Measurements from ENCODE around the gene NEUROG1.

The NEUROG1 gene

GRCh38 chr5:135543485-135544304 is 7.9 kb upstream of the NEUROG1 start:
- Histone ChIP-seq H3K9me3 (ENCODE audit: control insufficient read depth, low read depth, low read length) (no peaks in the 10 kb centered on the region), H3K4me1 (ENCODE audit: control insufficient read depth, low read depth, low read length) (peaks cover 17% of the 10 kb centered on the region), H3K4me3 (ENCODE audit: low read length) (peak overlapping the region; percentile 35), H3K27ac (ENCODE audit: low read length) (no peak overlapping the region), H3K9ac (ENCODE audit: low read length) (no peak overlapping the region), H3K36me3 (ENCODE audit: control insufficient read depth, low read depth, low read length) (no peaks in the 10 kb centered on the region), H3K27me3 (ENCODE audit: control insufficient read depth, insufficient read depth, low read length) (peaks cover 100% of the 10 kb centered on the region)

DNA sequence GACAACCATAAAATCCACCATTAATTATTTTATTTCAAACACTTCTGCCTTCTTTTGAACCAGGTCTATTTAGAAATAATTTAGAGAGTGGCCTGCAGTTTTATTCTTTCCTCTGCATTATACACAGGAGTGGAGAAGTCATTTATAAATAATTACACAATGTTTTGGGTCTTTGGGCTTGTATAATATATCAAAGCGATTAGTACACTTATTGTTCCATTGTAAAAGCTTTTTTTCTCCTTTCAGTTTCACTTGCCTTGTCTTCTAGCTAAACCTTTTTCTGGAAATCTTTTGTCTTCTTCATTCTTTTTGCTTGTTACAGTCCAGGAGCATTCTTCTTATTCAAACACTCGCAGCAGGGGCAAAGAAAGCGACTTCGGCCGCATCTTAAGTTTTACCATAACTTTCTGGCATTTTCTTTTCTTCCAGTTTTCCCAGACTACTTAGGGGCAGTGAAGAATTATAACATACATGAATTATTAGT is 7.3 kb upstream of the NEUROG1 start:
- H3K4me3 ChIP-seq (ENCODE audit: low read length): peak overlapping the region; percentile 35
- peaks cover 17% of the 10 kb centered on the region for H3K4me1 ChIP-seq (ENCODE audit: control insufficient read depth, low read depth, low read length)
- no peaks in the 10 kb centered on the region for H3K36me3 ChIP-seq (ENCODE audit: control insufficient read depth, low read depth, low read length)
- no peaks in the 10 kb centered on the region for H3K9me3 ChIP-seq (ENCODE audit: control insufficient read depth, low read depth, low read length)
- H3K27me3 ChIP-seq (ENCODE audit: control insufficient read depth, insufficient read depth, low read length): peaks cover 100% of the 10 kb centered on the region
- no peak overlapping the region for H3K27ac ChIP-seq (ENCODE audit: low read length)
- no peak overlapping the region for H3K9ac ChIP-seq (ENCODE audit: low read length)

DNA sequence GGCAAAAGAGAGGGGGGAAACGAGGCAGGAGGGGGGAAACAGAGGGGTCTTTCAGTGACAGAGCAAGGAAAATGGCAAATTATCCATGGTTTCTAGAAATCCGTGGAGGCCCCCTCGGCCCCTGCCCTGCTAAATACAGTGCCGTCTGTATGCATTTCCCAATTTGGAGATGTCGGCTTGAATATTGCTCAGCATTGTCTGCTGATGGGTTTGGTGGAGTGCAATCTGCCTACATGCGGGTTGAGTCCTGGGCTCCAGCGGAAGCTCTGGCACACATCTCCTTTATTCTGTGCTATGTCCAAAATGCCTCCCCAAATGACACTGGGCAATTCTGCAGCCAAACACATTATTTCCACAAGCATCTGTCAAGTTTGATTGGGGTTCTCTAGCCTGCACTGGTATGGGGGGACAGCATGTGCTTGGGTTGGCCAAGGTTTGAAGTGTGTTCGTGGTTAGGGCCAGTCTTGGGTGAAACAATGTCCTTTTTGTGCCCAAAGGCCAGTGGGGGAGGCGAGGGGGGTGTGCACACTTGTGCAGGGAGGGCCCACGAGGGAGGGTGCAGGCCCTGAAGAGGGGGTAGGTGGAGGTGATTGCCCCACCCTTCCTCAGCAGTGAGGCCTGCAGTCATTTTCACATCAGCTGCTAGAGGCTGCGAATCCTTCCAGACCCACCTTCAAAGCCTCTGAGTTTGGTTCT is 6.2 kb upstream of the NEUROG1 start:
- no peak overlapping the region for H3K27ac ChIP-seq (ENCODE audit: low read length)
- no peaks in the 10 kb centered on the region for H3K36me3 ChIP-seq (ENCODE audit: control insufficient read depth, low read depth, low read length)
- H3K4me1 ChIP-seq (ENCODE audit: control insufficient read depth, low read depth, low read length): peaks cover 17% of the 10 kb centered on the region
- H3K9me3 ChIP-seq (ENCODE audit: control insufficient read depth, low read depth, low read length): no peaks in the 10 kb centered on the region
- H3K4me3 ChIP-seq (ENCODE audit: low read length): no peak overlapping the region
- H3K9ac ChIP-seq (ENCODE audit: low read length): no peak overlapping the region
- peaks cover 100% of the 10 kb centered on the region for H3K27me3 ChIP-seq (ENCODE audit: control insufficient read depth, insufficient read depth, low read length)

DNA sequence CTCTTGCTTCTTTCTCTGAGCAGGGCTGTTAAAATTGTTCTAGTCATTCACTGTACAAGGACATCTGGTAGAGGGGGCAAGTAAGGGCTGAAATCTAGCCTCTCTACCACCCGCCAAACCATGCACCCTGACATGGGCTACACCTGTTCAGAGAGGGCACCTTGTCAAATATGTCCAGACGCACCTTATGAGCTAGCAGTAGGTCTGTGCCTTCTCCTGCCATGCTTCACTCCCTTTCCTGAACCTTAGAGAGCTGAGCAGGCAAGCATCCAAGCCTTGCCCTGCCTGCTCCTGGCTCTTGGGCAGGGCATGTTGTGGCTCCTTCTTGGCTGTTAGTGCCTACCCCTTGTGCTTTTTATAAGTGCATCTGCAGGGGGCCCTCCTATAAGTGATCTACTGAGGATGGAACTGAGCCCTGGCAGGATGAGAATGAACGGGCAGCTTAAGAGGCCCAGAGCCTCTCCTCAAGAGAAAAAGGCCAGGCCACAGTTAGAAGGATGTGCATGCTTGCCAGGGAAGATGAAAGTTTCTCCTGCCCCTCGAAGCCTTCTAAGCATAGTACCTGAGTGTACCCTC is 3.8 kb upstream of the NEUROG1 start:
- no peak overlapping the region for H3K27ac ChIP-seq (ENCODE audit: low read length)
- no peaks in the 10 kb centered on the region for H3K36me3 ChIP-seq (ENCODE audit: control insufficient read depth, low read depth, low read length)
- no peak overlapping the region for H3K4me3 ChIP-seq (ENCODE audit: low read length)
- H3K27me3 ChIP-seq (ENCODE audit: control insufficient read depth, insufficient read depth, low read length): peaks cover 100% of the 10 kb centered on the region
- peaks cover 9% of the 10 kb centered on the region for H3K4me1 ChIP-seq (ENCODE audit: control insufficient read depth, low read depth, low read length)
- no peak overlapping the region for H3K9ac ChIP-seq (ENCODE audit: low read length)
- no peaks in the 10 kb centered on the region for H3K9me3 ChIP-seq (ENCODE audit: control insufficient read depth, low read depth, low read length)

DNA sequence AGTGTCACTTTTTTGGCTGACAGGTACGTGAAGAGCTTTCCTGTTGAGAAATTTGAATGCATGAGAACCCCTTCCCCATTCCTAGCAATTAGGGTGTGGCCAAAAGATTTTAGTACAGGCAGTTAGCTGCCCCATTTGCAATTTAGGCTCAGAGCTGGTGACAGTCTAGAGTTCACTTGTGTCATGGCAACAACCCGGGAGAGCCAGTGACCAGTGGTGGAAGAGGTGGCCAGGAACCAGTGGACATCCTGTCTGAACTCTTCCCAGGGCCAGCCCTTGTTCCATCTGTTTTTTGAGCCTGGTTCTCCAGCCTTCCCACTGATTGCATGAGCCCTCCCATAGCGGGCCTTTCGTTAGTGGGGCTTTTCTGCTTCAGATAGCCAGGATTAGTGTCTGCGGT is 2.5 kb upstream of the NEUROG1 start:
- no peak overlapping the region for H3K9ac ChIP-seq (ENCODE audit: low read length)
- no peak overlapping the region for H3K4me3 ChIP-seq (ENCODE audit: low read length)
- no peak overlapping the region for H3K27ac ChIP-seq (ENCODE audit: low read length)
- H3K36me3 ChIP-seq (ENCODE audit: control insufficient read depth, low read depth, low read length): no peaks in the 10 kb centered on the region
- peaks cover 100% of the 10 kb centered on the region for H3K27me3 ChIP-seq (ENCODE audit: control insufficient read depth, insufficient read depth, low read length)
- H3K9me3 ChIP-seq (ENCODE audit: control insufficient read depth, low read depth, low read length): no peaks in the 10 kb centered on the region
- H3K4me1 ChIP-seq (ENCODE audit: control insufficient read depth, low read depth, low read length): peaks cover 12% of the 10 kb centered on the region

DNA sequence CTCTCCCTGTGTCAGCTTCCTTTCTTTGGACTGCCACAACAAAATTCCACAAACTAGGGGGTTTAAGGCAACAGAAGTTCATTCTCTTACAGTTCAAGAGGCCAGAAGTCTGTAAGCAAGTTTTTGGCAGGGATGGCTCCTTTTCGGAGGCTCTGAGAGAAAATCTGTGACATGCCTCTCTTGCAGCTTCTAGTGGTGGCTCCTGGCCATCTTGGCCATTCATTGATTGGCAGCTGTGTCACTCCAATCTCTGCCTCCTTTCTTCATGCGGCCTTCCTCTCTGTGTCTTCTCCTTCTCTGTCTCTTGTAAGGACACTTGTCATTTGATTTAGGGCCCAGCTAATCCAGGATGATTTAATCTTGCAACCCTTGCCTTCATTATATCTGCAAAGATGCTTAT is 2.0 kb upstream of the NEUROG1 start:
- H3K4me3 ChIP-seq (ENCODE audit: low read length): no peak overlapping the region
- H3K27ac ChIP-seq (ENCODE audit: low read length): no peak overlapping the region
- H3K4me1 ChIP-seq (ENCODE audit: control insufficient read depth, low read depth, low read length): peaks cover 7% of the 10 kb centered on the region
- no peaks in the 10 kb centered on the region for H3K36me3 ChIP-seq (ENCODE audit: control insufficient read depth, low read depth, low read length)
- peaks cover 100% of the 10 kb centered on the region for H3K27me3 ChIP-seq (ENCODE audit: control insufficient read depth, insufficient read depth, low read length)
- no peak overlapping the region for H3K9ac ChIP-seq (ENCODE audit: low read length)
- no peaks in the 10 kb centered on the region for H3K9me3 ChIP-seq (ENCODE audit: control insufficient read depth, low read depth, low read length)

- Histone ChIP-seq H3K27ac (ENCODE audit: low read length) (no peak overlapping the region), H3K4me3 (ENCODE audit: low read length) (no peak overlapping the region), H3K36me3 (ENCODE audit: control insufficient read depth, low read depth, low read length) (no peaks in the 10 kb centered on the region), H3K9ac (ENCODE audit: low read length) (no peak overlapping the region), H3K4me1 (ENCODE audit: control insufficient read depth, low read depth, low read length) (peaks cover 5% of the 10 kb centered on the region), H3K27me3 (ENCODE audit: control insufficient read depth, insufficient read depth, low read length) (peaks cover 100% of the 10 kb centered on the region), H3K9me3 (ENCODE audit: control insufficient read depth, low read depth, low read length) (no peaks in the 10 kb centered on the region)
Measured at GRCh38 chr5:135537271-135537670, 1.5 kb upstream of the NEUROG1 start.

- no peaks in the 10 kb centered on the region for H3K9me3 ChIP-seq (ENCODE audit: control insufficient read depth, low read depth, low read length)
- H3K27me3 ChIP-seq (ENCODE audit: control insufficient read depth, insufficient read depth, low read length): peaks cover 100% of the 10 kb centered on the region
- H3K4me3 ChIP-seq (ENCODE audit: low read length): peak overlapping the region; percentile 11
- H3K4me1 ChIP-seq (ENCODE audit: control insufficient read depth, low read depth, low read length): peaks cover 5% of the 10 kb centered on the region
- no peaks in the 10 kb centered on the region for H3K36me3 ChIP-seq (ENCODE audit: control insufficient read depth, low read depth, low read length)
- H3K9ac ChIP-seq (ENCODE audit: low read length): no peak overlapping the region
- H3K27ac ChIP-seq (ENCODE audit: low read length): no peak overlapping the region
Measured at GRCh38 chr5:135535420-135535819, 344 bp downstream of the NEUROG1 start.

- Histone ChIP-seq H3K9ac (ENCODE audit: low read length) (no peak overlapping the region), H3K36me3 (ENCODE audit: control insufficient read depth, low read depth, low read length) (no peaks in the 10 kb centered on the region), H3K4me1 (ENCODE audit: control insufficient read depth, low read depth, low read length) (peaks cover 5% of the 10 kb centered on the region), H3K27me3 (ENCODE audit: control insufficient read depth, insufficient read depth, low read length) (peaks cover 100% of the 10 kb centered on the region), H3K27ac (ENCODE audit: low read length) (no peak overlapping the region), H3K9me3 (ENCODE audit: control insufficient read depth, low read depth, low read length) (no peaks in the 10 kb centered on the region), H3K4me3 (ENCODE audit: low read length) (peak overlapping the region; percentile 11)
Measured at GRCh38 chr5:135534609-135535419, 950 bp downstream of the NEUROG1 start.

DNA sequence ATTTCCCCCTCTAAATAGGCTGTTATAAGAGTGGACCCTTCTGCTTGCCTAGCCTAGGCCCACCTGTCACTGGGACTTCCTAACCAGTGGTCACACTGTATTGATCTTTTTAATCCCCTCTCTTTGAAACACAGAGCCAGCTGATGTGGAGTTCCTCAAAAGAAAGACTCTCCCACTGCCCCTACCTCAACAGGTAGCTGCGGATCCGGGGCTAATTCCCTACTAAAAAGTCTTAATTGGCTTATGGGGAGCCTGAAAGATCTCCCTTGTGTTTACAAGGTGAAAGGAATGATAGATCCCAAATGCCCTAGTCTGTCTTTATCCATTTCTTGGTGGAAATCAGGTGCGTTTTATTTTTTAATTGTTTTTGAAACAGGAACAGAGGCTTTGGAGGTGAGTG is 2.0 kb downstream of the NEUROG1 start:
- H3K9me3 ChIP-seq (ENCODE audit: control insufficient read depth, low read depth, low read length): no peaks in the 10 kb centered on the region
- peaks cover 100% of the 10 kb centered on the region for H3K27me3 ChIP-seq (ENCODE audit: control insufficient read depth, insufficient read depth, low read length)

DNA sequence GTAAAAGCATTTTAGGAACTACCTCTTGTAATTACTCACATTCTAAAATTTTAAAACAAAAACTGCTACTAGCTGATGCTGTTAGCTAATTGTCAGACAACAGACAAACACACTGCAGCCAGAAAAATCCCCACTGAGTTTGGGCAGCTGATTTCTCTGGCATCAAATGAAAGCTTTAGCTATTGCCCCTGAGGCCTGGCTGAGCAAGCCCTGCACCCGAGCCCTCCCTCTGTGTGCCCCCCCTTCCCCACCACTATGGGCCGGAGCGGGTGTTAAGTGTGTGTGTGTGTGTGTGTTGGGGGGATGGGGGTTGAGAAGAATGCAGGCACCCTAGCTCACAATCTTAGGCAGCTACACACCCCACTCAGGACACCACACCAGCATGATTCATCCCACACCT is 2.4 kb downstream of the NEUROG1 start:
- Histone ChIP-seq H3K9me3 (ENCODE audit: control insufficient read depth, low read depth, low read length) (no peaks in the 10 kb centered on the region), H3K4me3 (ENCODE audit: low read length) (no peak overlapping the region), H3K27me3 (ENCODE audit: control insufficient read depth, insufficient read depth, low read length) (peaks cover 100% of the 10 kb centered on the region), H3K4me1 (ENCODE audit: control insufficient read depth, low read depth, low read length) (peaks cover 5% of the 10 kb centered on the region), H3K27ac (ENCODE audit: low read length) (no peak overlapping the region), H3K9ac (ENCODE audit: low read length) (no peak overlapping the region), H3K36me3 (ENCODE audit: control insufficient read depth, low read depth, low read length) (no peaks in the 10 kb centered on the region)

More for the DNA sequence above, 2.0 kb downstream of the NEUROG1 start:
- H3K36me3 ChIP-seq (ENCODE audit: control insufficient read depth, low read depth, low read length): no peaks in the 10 kb centered on the region
- H3K27ac ChIP-seq (ENCODE audit: low read length): no peak overlapping the region
- H3K4me3 ChIP-seq (ENCODE audit: low read length): no peak overlapping the region
- H3K4me1 ChIP-seq (ENCODE audit: control insufficient read depth, low read depth, low read length): peaks cover 5% of the 10 kb centered on the region
- no peak overlapping the region for H3K9ac ChIP-seq (ENCODE audit: low read length)
